HUES6 (cell line): ENCODE data around the gene MTERF1.
"Not testable (repeated sequence)": the region's sequence is repeated elsewhere in the genome, so short reads cannot be mapped to it uniquely, and the experiment has no call there.

Experiments used
- H3K27ac ChIP-seq: 2 replicates; pipeline ENCODE4 v1.7.0; 2013; ENCODE audit warnings: low read depth, mild to moderate bottlenecking, low read length, inconsistent platforms
- H3K27me3 ChIP-seq: 2 replicates; pipeline ENCODE4 v1.6.1; 2013; ENCODE audit warnings: low read length; ENCODE audit not compliant: control insufficient read depth, insufficient read depth
- H3K36me3 ChIP-seq: 2 replicates; pipeline ENCODE4 v1.6.1; 2013; ENCODE audit warnings: low read length; ENCODE audit not compliant: control insufficient read depth, insufficient read depth
- H3K4me1 ChIP-seq: 2 replicates; pipeline ENCODE4 v1.6.1; 2013; ENCODE audit warnings: low read length; ENCODE audit not compliant: control insufficient read depth, insufficient read depth
- H3K4me3 ChIP-seq: 2 replicates; pipeline ENCODE4 v1.5.1; 2013; ENCODE audit warnings: low read depth, low read length
- H3K9ac ChIP-seq: one replicate; pipeline ENCODE4 v1.6.1; 2013; ENCODE audit warnings: mild to moderate bottlenecking, low read length
- H3K9me3 ChIP-seq: 2 replicates; pipeline ENCODE4 v1.6.1; 2013; ENCODE audit warnings: low read depth, low read length; ENCODE audit not compliant: control insufficient read depth, insufficient read depth

The MTERF1 gene

GRCh38 chr7:91899563-91899962 is 19.1 kb upstream of the MTERF1 start:
- Histone ChIP-seq H3K27me3 (no peaks in the 10 kb centered on the region), H3K36me3 (no peaks in the 10 kb centered on the region), H3K4me3 (no peak overlapping the region), H3K27ac (no peak overlapping the region), H3K9me3 (no peaks in the 10 kb centered on the region), H3K9ac (no peak overlapping the region), H3K4me1 (no peaks in the 10 kb centered on the region)

- Histone ChIP-seq H3K27me3 (no peaks in the 10 kb centered on the region), H3K4me1 (no peaks in the 10 kb centered on the region), H3K27ac (no peak overlapping the region), H3K4me3 (no peak overlapping the region), H3K9me3 (no peaks in the 10 kb centered on the region), H3K36me3 (no peaks in the 10 kb centered on the region), H3K9ac (no peak overlapping the region)
Measured at GRCh38 chr7:91898240-91898992, 17.9 kb upstream of the MTERF1 start.

- Histone ChIP-seq H3K27ac (no peak overlapping the region), H3K4me1 (no peaks in the 10 kb centered on the region), H3K27me3 (no peaks in the 10 kb centered on the region), H3K9me3 (peaks cover 8% of the 10 kb centered on the region), H3K4me3 (no peak overlapping the region), H3K36me3 (no peaks in the 10 kb centered on the region), H3K9ac (no peak overlapping the region)
Measured at GRCh38 chr7:91894781-91895480, 14.4 kb upstream of the MTERF1 start.

GRCh38 chr7:91893699-91894098 is 13.2 kb upstream of the MTERF1 start:
- H3K9ac ChIP-seq = not testable (repeated sequence)

GRCh38 chr7:91892821-91893340 is 12.4 kb upstream of the MTERF1 start:
- Histone ChIP-seq H3K9me3 (peaks cover 11% of the 10 kb centered on the region), H3K4me1 (no peaks in the 10 kb centered on the region), H3K27ac (no peak overlapping the region), H3K27me3 (no peaks in the 10 kb centered on the region), H3K9ac (no peak overlapping the region), H3K36me3 (no peaks in the 10 kb centered on the region), H3K4me3 (no peak overlapping the region)

More at GRCh38 chr7:91893699-91894098, 13.2 kb upstream of the MTERF1 start:
- H3K4me1 ChIP-seq, H3K27me3 ChIP-seq, H3K27ac ChIP-seq, H3K36me3 ChIP-seq, H3K4me3 ChIP-seq: not testable (repeated sequence)
- peaks cover 11% of the 10 kb centered on the region for H3K9me3 ChIP-seq

GRCh38 chr7:91892099-91892705 is 11.7 kb upstream of the MTERF1 start:
- no peak overlapping the region for H3K4me3 ChIP-seq
- H3K9ac ChIP-seq = no peak overlapping the region
- H3K27ac ChIP-seq = no peak overlapping the region
- no peaks in the 10 kb centered on the region for H3K36me3 ChIP-seq
- peaks cover 14% of the 10 kb centered on the region for H3K9me3 ChIP-seq
- H3K27me3 ChIP-seq = no peaks in the 10 kb centered on the region
- no peaks in the 10 kb centered on the region for H3K4me1 ChIP-seq

GRCh38 chr7:91888271-91889175 is 8.0 kb upstream of the MTERF1 start:
- not testable (repeated sequence) for H3K4me1 ChIP-seq, H3K9ac ChIP-seq, H3K4me3 ChIP-seq, H3K27me3 ChIP-seq, H3K36me3 ChIP-seq, H3K27ac ChIP-seq
- peaks cover 27% of the 10 kb centered on the region for H3K9me3 ChIP-seq

GRCh38 chr7:91887336-91888213 is 7.1 kb upstream of the MTERF1 start:
- H3K4me3 ChIP-seq, H3K27me3 ChIP-seq, H3K4me1 ChIP-seq, H3K9ac ChIP-seq, H3K36me3 ChIP-seq, H3K27ac ChIP-seq: not testable (repeated sequence)
- H3K9me3 ChIP-seq = peaks cover 27% of the 10 kb centered on the region

- peaks cover 16% of the 10 kb centered on the region for H3K9me3 ChIP-seq
- no peak overlapping the region for H3K9ac ChIP-seq
- no peaks in the 10 kb centered on the region for H3K27me3 ChIP-seq
- no peaks in the 10 kb centered on the region for H3K4me1 ChIP-seq
- no peak overlapping the region for H3K27ac ChIP-seq
- H3K36me3 ChIP-seq = no peaks in the 10 kb centered on the region
- no peak overlapping the region for H3K4me3 ChIP-seq
Measured at GRCh38 chr7:91883676-91884362, 3.3 kb upstream of the MTERF1 start.
